Measurements from ENCODE around the gene PCNX3.
"Not testable (repeated sequence)": the region's sequence is repeated elsewhere in the genome, so short reads cannot be mapped to it uniquely, and the experiment has no call there.

PCNX3 gene

GRCh38 chr11:65634905-65635731 is 19.5 kb downstream of the PCNX3 start:
- no peak overlapping the region for H3K4me3 ChIP-seq (ENCODE audit: low read depth, low read length)
- DNase-seq (ENCODE audit: low read depth) = no peak
- TF ChIP-seq CTCF (IDR thresholded peaks at IDR 0.05; ENCODE audit: control insufficient read depth, extremely low read depth, insufficient read depth) = no peak

- DNase-seq (ENCODE audit: low read depth) = no peak
- H3K4me3 ChIP-seq (ENCODE audit: low read depth, low read length) = no peak overlapping the region
- TF ChIP-seq CTCF (IDR thresholded peaks at IDR 0.05; ENCODE audit: control insufficient read depth, extremely low read depth, insufficient read depth) = no peak
Measured at GRCh38 chr11:65636108-65637031, 20.8 kb downstream of the PCNX3 start.

GRCh38 chr11:65637032-65637557 is 21.5 kb downstream of the PCNX3 start:
- DNase-seq (ENCODE audit: low read depth) = no peak
- no peak overlapping the region for H3K4me3 ChIP-seq (ENCODE audit: low read depth, low read length)
- no peak for TF ChIP-seq CTCF (IDR thresholded peaks at IDR 0.05; ENCODE audit: control insufficient read depth, extremely low read depth, insufficient read depth)

GRCh38 chr11:65637794-65638419 is 22.3 kb downstream of the PCNX3 start, which contains the start of gene SIPA1:
Gene SIPA1, plus strand, starts transcription at chr11:65638101. Its CDS starts 2,821 bp downstream, at chr11:65640922.
- peak; percentile 30 for DNase-seq (ENCODE audit: low read depth)
- peak within 1 kb of the TSS; percentile 49 for H3K4me3 ChIP-seq (ENCODE audit: low read depth, low read length)
- TF ChIP-seq CTCF (IDR thresholded peaks at IDR 0.05; ENCODE audit: control insufficient read depth, extremely low read depth, insufficient read depth) = peak; percentile 52

GRCh38 chr11:65639228-65639597 is 23.6 kb downstream of the PCNX3 start:
- not testable (repeated sequence) for DNase-seq (ENCODE audit: low read depth); H3K4me3 ChIP-seq (ENCODE audit: low read depth, low read length)

- DNase-seq (ENCODE audit: low read depth) = no peak
- no peak for TF ChIP-seq CTCF (IDR thresholded peaks at IDR 0.05; ENCODE audit: control insufficient read depth, extremely low read depth, insufficient read depth)
- no peak overlapping the region for H3K4me3 ChIP-seq (ENCODE audit: low read depth, low read length)
Measured at GRCh38 chr11:65639623-65640482, 24.3 kb downstream of the PCNX3 start.

Measured in LNCaP clone FGC (cell line).